ENCODE results near the gene PIK3R2. TPM values are rescaled to one million over a fixed set of nuclear protein-coding genes. Genes with fewer than 3 reads are reported as not detected.

PIK3R2 gene
- polyA plus RNA-seq, 4 donors: 1.6 to 71.3 (median 8.1) TPM

- no peak overlapping the region for H3K27ac ChIP-seq (ENCODE audit: low read depth in 1 of 3, low read length in 2 of 3)
- peaks cover 0 to 8% (median 0%) of the 10 kb centered on the region in 3 donors for H3K27me3 ChIP-seq (ENCODE audit: control insufficient read depth in 3 of 3, insufficient read depth in 3 of 3, low read length in 3 of 3)
- no peaks in the 10 kb centered on the region for H3K9me3 ChIP-seq (ENCODE audit: control insufficient read depth in 2 of 2, insufficient read depth in 1 of 2, low read depth in 1 of 2, low read length in 1 of 2)
- WGBS, 3 donors: 3 to 5% (median 5%) methylated on average over 30 to 32 of the region's 32 CpGs
- peaks cover 0 to 19% (median 4%) of the 10 kb centered on the region in 3 donors for H3K36me3 ChIP-seq (ENCODE audit: control insufficient read depth in 3 of 3, insufficient read depth in 2 of 3, low read depth in 1 of 3, low read length in 3 of 3)
- no peak for FAIRE-seq
- peak overlapping the region in 2 of 3 donors; percentile 53 to 78 for H3K4me3 ChIP-seq (ENCODE audit: low read depth in 1 of 3, low read length in 3 of 3)
- H3K4me1 ChIP-seq (ENCODE audit: control insufficient read depth in 3 of 3, insufficient read depth in 2 of 3, low read depth in 1 of 3, low read length in 2 of 3): peaks cover 2 to 22% (median 4%) of the 10 kb centered on the region in 3 donors
- peak; percentile 25 to 46 for DNase-seq
Measured at GRCh38 chr19:18202778-18203407, 49.9 kb downstream of the PIK3R2 start.

GRCh38 chr19:18203408-18203862 is 50.5 kb downstream of the PIK3R2 start:
- Histone ChIP-seq H3K4me3 (ENCODE audit: low read depth in 1 of 3, low read length in 3 of 3) (peak overlapping the region; percentile 33 to 78 (median 53)), H3K9me3 (ENCODE audit: control insufficient read depth in 2 of 2, insufficient read depth in 1 of 2, low read depth in 1 of 2, low read length in 1 of 2) (no peaks in the 10 kb centered on the region), H3K4me1 (ENCODE audit: control insufficient read depth in 3 of 3, insufficient read depth in 2 of 3, low read depth in 1 of 3, low read length in 2 of 3) (peaks cover 2 to 22% (median 4%) of the 10 kb centered on the region in 3 donors), H3K36me3 (ENCODE audit: control insufficient read depth in 3 of 3, insufficient read depth in 2 of 3, low read depth in 1 of 3, low read length in 3 of 3) (peaks cover 0 to 13% (median 2%) of the 10 kb centered on the region in 3 donors), H3K27ac (ENCODE audit: low read depth in 1 of 3, low read length in 2 of 3) (peak overlapping the region in 2 of 3 donors; percentile 46 to 49), H3K27me3 (ENCODE audit: control insufficient read depth in 3 of 3, insufficient read depth in 3 of 3, low read length in 3 of 3) (peaks cover 0 to 9% (median 0%) of the 10 kb centered on the region in 3 donors)
- peak in 1 of 2 donors; percentile 46 for DNase-seq
- no peak for FAIRE-seq
- 0 to 2% (median 1%) methylated on average over 23 to 38 of the region's 38 CpGs for WGBS, 3 donors

DNA sequence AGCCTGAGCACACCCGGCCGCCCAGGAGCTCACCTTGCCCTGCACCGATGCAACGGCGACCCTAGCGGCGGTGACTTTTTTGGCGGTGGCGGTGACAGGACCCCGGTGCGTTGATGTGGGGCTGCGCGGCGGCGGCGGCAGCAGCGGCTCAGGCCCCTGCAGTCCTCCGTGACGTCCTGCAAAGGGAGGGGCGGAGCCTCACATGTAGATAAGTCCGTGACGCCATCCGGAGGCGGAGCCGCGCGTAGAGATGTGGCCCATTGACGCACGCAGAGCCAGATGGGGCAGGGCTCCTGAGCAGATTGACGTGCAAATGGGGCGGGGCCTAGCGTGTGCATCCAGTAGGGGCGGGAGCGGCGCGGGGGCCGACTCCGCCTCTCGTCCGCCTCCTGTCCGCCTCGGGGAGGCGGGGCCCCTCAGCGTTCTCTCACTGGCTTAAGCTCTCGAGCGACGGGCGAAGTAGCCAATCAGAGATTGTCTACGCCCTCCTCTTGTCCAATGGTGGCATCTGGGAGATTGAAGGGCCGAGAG is 51.0 kb downstream of the PIK3R2 start, which contains the start of gene RAB3A:
Gene RAB3A, minus strand, starts transcription at position 180 of the 531 bp plus-strand sequence. CDS start 1,302 bp downstream, outside the sequence.
- Histone ChIP-seq H3K9me3 (ENCODE audit: control insufficient read depth in 2 of 2, insufficient read depth in 1 of 2, low read depth in 1 of 2, low read length in 1 of 2) (no peaks in the 10 kb centered on the region), H3K27ac (ENCODE audit: low read depth in 1 of 3, low read length in 2 of 3) (peak within 1 kb of the TSS; percentile 67 to 96 (median 89)), H3K4me1 (ENCODE audit: control insufficient read depth in 3 of 3, insufficient read depth in 2 of 3, low read depth in 1 of 3, low read length in 2 of 3) (peaks cover 2 to 22% (median 4%) of the 10 kb centered on the region in 3 donors), H3K27me3 (ENCODE audit: control insufficient read depth in 3 of 3, insufficient read depth in 3 of 3, low read length in 3 of 3) (peaks cover 0 to 12% (median 0%) of the 10 kb centered on the region in 3 donors), H3K36me3 (ENCODE audit: control insufficient read depth in 3 of 3, insufficient read depth in 2 of 3, low read depth in 1 of 3, low read length in 3 of 3) (peaks cover 0 to 10% (median 0%) of the 10 kb centered on the region in 3 donors), H3K4me3 (ENCODE audit: low read depth in 1 of 3, low read length in 3 of 3) (peak within 1 kb of the TSS; percentile 37 to 78 (median 60))
- FAIRE-seq (no peak), DNase-seq (peak; percentile 100)
- 0% methylated on average over 41 to 50 of the region's 50 CpGs for WGBS, 3 donors

DNA sequence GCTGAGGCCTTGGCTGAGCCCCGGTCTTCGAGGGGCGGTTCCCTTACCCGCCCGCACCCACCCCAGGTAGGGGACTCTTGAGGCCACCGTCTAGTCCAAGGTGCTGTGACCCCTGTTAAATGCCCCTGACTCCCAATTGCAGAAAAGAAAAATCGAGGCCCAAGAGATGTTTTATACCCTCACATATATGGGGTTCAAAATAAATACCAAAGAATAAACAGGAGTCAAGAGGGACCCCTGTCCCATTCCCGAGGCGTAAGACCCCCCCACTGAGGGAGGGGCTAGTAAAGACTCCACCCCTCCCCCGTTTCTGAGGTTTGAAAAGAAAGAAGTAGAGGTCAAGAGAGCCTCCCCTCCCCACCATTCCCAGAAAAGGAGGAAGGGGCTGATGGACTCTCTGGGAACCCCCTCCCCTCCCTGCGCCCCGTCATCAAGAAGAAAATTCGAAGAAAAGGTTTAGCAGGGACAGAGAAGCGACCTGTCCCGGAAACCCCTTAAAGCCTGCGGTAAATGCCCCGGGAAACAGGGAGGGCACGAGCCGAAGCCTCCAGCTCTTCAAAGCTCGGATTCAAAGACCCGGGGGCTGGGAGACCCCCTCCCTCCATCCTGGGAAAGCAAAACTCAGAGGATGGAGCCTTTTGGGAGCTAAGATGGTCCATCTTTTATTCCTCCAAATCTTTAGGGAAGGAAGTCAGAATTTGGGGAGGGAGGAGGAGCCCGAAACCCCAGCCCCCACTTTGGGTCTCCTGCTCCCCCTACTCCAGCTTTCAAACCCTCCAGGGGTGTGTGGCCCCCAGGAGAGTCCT is 51.6 kb downstream of the PIK3R2 start:
- peak in 1 of 2 donors; percentile 45 for DNase-seq
- peaks cover 0 to 12% (median 0%) of the 10 kb centered on the region in 3 donors for H3K27me3 ChIP-seq (ENCODE audit: control insufficient read depth in 3 of 3, insufficient read depth in 3 of 3, low read length in 3 of 3)
- peaks cover 0 to 5% (median 0%) of the 10 kb centered on the region in 3 donors for H3K36me3 ChIP-seq (ENCODE audit: control insufficient read depth in 3 of 3, insufficient read depth in 2 of 3, low read depth in 1 of 3, low read length in 3 of 3)
- peak overlapping the region; percentile 37 to 60 (median 40) for H3K4me3 ChIP-seq (ENCODE audit: low read depth in 1 of 3, low read length in 3 of 3)
- H3K9me3 ChIP-seq (ENCODE audit: control insufficient read depth in 2 of 2, insufficient read depth in 1 of 2, low read depth in 1 of 2, low read length in 1 of 2): no peaks in the 10 kb centered on the region
- H3K27ac ChIP-seq (ENCODE audit: low read depth in 1 of 3, low read length in 2 of 3): peak overlapping the region; percentile 67 to 96 (median 89)
- H3K4me1 ChIP-seq (ENCODE audit: control insufficient read depth in 3 of 3, insufficient read depth in 2 of 3, low read depth in 1 of 3, low read length in 2 of 3): peaks cover 2 to 22% (median 4%) of the 10 kb centered on the region in 3 donors
- WGBS, 3 donors: 0 to 1% (median 1%) methylated on average over 22 of the region's 22 CpGs
- no peak for FAIRE-seq

GRCh38 chr19:18205200-18205892 is 52.4 kb downstream of the PIK3R2 start:
- FAIRE-seq (no peak), DNase-seq (peak; percentile 49 to 73)
- WGBS, 3 donors: 27 to 42% (median 41%) methylated on average over 36 of the region's 36 CpGs
- H3K36me3 ChIP-seq (ENCODE audit: control insufficient read depth in 3 of 3, insufficient read depth in 2 of 3, low read depth in 1 of 3, low read length in 3 of 3): peaks cover 0 to 2% (median 0%) of the 10 kb centered on the region in 3 donors
- no peaks in the 10 kb centered on the region for H3K9me3 ChIP-seq (ENCODE audit: control insufficient read depth in 2 of 2, insufficient read depth in 1 of 2, low read depth in 1 of 2, low read length in 1 of 2)
- H3K4me1 ChIP-seq (ENCODE audit: control insufficient read depth in 3 of 3, insufficient read depth in 2 of 3, low read depth in 1 of 3, low read length in 2 of 3): peaks cover 2 to 22% (median 4%) of the 10 kb centered on the region in 3 donors
- H3K4me3 ChIP-seq (ENCODE audit: low read depth in 1 of 3, low read length in 3 of 3): peak overlapping the region; percentile 37 to 60 (median 40)
- H3K27me3 ChIP-seq (ENCODE audit: control insufficient read depth in 3 of 3, insufficient read depth in 3 of 3, low read length in 3 of 3): peaks cover 0 to 16% (median 0%) of the 10 kb centered on the region in 3 donors
- H3K27ac ChIP-seq (ENCODE audit: low read depth in 1 of 3, low read length in 2 of 3): peak overlapping the region in 2 of 3 donors; percentile 89 to 96

- Histone ChIP-seq H3K4me3 (ENCODE audit: low read depth in 1 of 3, low read length in 3 of 3) (no peak overlapping the region), H3K27ac (ENCODE audit: low read depth in 1 of 3, low read length in 2 of 3) (peak overlapping the region in 2 of 3 donors; percentile 89 to 96), H3K36me3 (ENCODE audit: control insufficient read depth in 3 of 3, insufficient read depth in 2 of 3, low read depth in 1 of 3, low read length in 3 of 3) (no peaks in the 10 kb centered on the region), H3K9me3 (ENCODE audit: control insufficient read depth in 2 of 2, insufficient read depth in 1 of 2, low read depth in 1 of 2, low read length in 1 of 2) (no peaks in the 10 kb centered on the region), H3K4me1 (ENCODE audit: control insufficient read depth in 3 of 3, insufficient read depth in 2 of 3, low read depth in 1 of 3, low read length in 2 of 3) (peaks cover 2 to 22% (median 4%) of the 10 kb centered on the region in 3 donors), H3K27me3 (ENCODE audit: control insufficient read depth in 3 of 3, insufficient read depth in 3 of 3, low read length in 3 of 3) (peaks cover 0 to 21% (median 0%) of the 10 kb centered on the region in 3 donors)
- DNase-seq: no peak
- FAIRE-seq: no peak
- WGBS, 3 donors: 73 to 80% (median 77%) methylated on average over 12 of the region's 12 CpGs
Measured at GRCh38 chr19:18206018-18206417, 53.1 kb downstream of the PIK3R2 start.

GRCh38 chr19:18208098-18208951 is 55.4 kb downstream of the PIK3R2 start:
- Histone ChIP-seq H3K4me1 (ENCODE audit: control insufficient read depth in 3 of 3, insufficient read depth in 2 of 3, low read depth in 1 of 3, low read length in 2 of 3) (peaks cover 0 to 13% (median 4%) of the 10 kb centered on the region in 3 donors), H3K36me3 (ENCODE audit: control insufficient read depth in 3 of 3, insufficient read depth in 2 of 3, low read depth in 1 of 3, low read length in 3 of 3) (no peaks in the 10 kb centered on the region), H3K4me3 (ENCODE audit: low read depth in 1 of 3, low read length in 3 of 3) (no peak overlapping the region), H3K9me3 (ENCODE audit: control insufficient read depth in 2 of 2, insufficient read depth in 1 of 2, low read depth in 1 of 2, low read length in 1 of 2) (no peaks in the 10 kb centered on the region), H3K27me3 (ENCODE audit: control insufficient read depth in 3 of 3, insufficient read depth in 3 of 3, low read length in 3 of 3) (peaks cover 0 to 13% (median 0%) of the 10 kb centered on the region in 3 donors), H3K27ac (ENCODE audit: low read depth in 1 of 3, low read length in 2 of 3) (no peak overlapping the region)
- DNase-seq: peak; percentile 23 to 43
- no peak for FAIRE-seq
- WGBS, 3 donors: 13 to 17% (median 16%) methylated on average over 32 of the region's 32 CpGs

All from small intestine (tissue), 7 donors.